HG03159 (cell line): Measurements from ENCODE around the gene KCNF1.
"Not testable (repeated sequence)": the region's sequence is repeated elsewhere in the genome, so short reads cannot be mapped to it uniquely, and the experiment has no call there.

ENCODE experiments used
- ATAC-seq: cut with Tn5 transposase; IDR thresholded peaks from one replicate; pipeline ENCODE4 v1.9.1; 2021; ENCODE audit warnings: mild to moderate bottlenecking, moderate library complexity; ENCODE audit not compliant: unreplicated experiment

Gene KCNF1

GRCh38 chr2:10935953-10936942 lies 24.5 kb downstream of the KCNF1 start:
- ATAC-seq, result no peak

- no peak for ATAC-seq
Measured at GRCh38 chr2:10939058-10939457, 27.3 kb downstream of the KCNF1 start.

GRCh38 chr2:10940596-10940995 lies 28.9 kb downstream of the KCNF1 start:
- no peak for ATAC-seq

GRCh38 chr2:10941383-10941782 lies 29.6 kb downstream of the KCNF1 start:
- no peak for ATAC-seq

- ATAC-seq, result no peak
Measured at GRCh38 chr2:10944799-10945198, 33.1 kb downstream of the KCNF1 start.

GRCh38 chr2:10946394-10946793 lies 34.7 kb downstream of the KCNF1 start:
- ATAC-seq, result no peak

- no peak for ATAC-seq
Measured at GRCh38 chr2:10947005-10947440, 35.3 kb downstream of the KCNF1 start.

- no peak for ATAC-seq
Measured at GRCh38 chr2:10947446-10948187, 35.9 kb downstream of the KCNF1 start.

- ATAC-seq, result no peak
Measured at GRCh38 chr2:10948188-10948564, 36.4 kb downstream of the KCNF1 start.

- no peak for ATAC-seq
Measured at GRCh38 chr2:10948606-10949230, 37.0 kb downstream of the KCNF1 start.

- no peak for ATAC-seq
Measured at GRCh38 chr2:10949835-10950234, 38.1 kb downstream of the KCNF1 start.

GRCh38 chr2:10951558-10952414 lies 40.1 kb downstream of the KCNF1 start:
- no peak for ATAC-seq

GRCh38 chr2:10954416-10954815 lies 42.7 kb downstream of the KCNF1 start:
- ATAC-seq, result no peak

GRCh38 chr2:10954856-10955818 lies 43.4 kb downstream of the KCNF1 start:
- no peak for ATAC-seq

GRCh38 chr2:10956006-10956790 lies 44.5 kb downstream of the KCNF1 start:
- no peak for ATAC-seq

GRCh38 chr2:10957391-10957790 lies 45.7 kb downstream of the KCNF1 start:
- no peak for ATAC-seq

GRCh38 chr2:10958452-10958851 lies 46.7 kb downstream of the KCNF1 start:
- ATAC-seq, result not testable (repeated sequence)
